Activated T-cell treated with anti-CD3 and anti-CD28 coated beads, Interleukin-2, amount 50 U/mL, for 72 hours (primary cell): ENCODE measurements around the gene SYT17. TPM values are rescaled to one million over a fixed set of nuclear protein-coding genes. Genes with fewer than 3 reads are reported as not detected.

Experiments
- ATAC-seq, 2 donors: fragments of 150-1000 bp; cut with Tn5 transposase; replicated peaks in 1 of 2; 2 replicates each; pipeline ENCODE4 v1.10.0; 2021; ENCODE audit warnings: moderate library complexity in 2 of 2, mild to moderate bottlenecking in 1 of 2
- DNase-seq, 2 donors: peaks; one replicate each; pipeline ENCODE4 v3.0.0; 2021 to 2022; ENCODE audit warnings: mixed read lengths in 1 of 2
- H3K27ac Mint-ChIP-seq: one replicate; pipeline ENCODE4 v1.8.0; 2022; ENCODE audit warnings: mild to moderate bottlenecking, moderate library complexity, mixed read lengths
- H3K27me3 Mint-ChIP-seq: one replicate; pipeline ENCODE4 v1.8.0; 2022; ENCODE audit warnings: low read depth, mixed read lengths
- H3K36me3 Mint-ChIP-seq, 2 donors: one replicate each; pipeline ENCODE4 v1.8.0; 2022; ENCODE audit warnings: mixed read lengths in 2 of 2, mild to moderate bottlenecking in 1 of 2; ENCODE audit not compliant: insufficient read depth in 2 of 2
- H3K4me1 Mint-ChIP-seq: one replicate; pipeline ENCODE4 v1.8.0; 2022; ENCODE audit warnings: low read depth, mixed read lengths
- H3K4me3 Mint-ChIP-seq, 2 donors: one replicate each; pipeline ENCODE4 v1.8.0; 2022; ENCODE audit warnings: mild to moderate bottlenecking in 2 of 2, mixed read lengths in 2 of 2, moderate library complexity in 2 of 2
- H3K9me3 Mint-ChIP-seq, 2 donors: one replicate each; pipeline ENCODE4 v1.8.0; 2022; ENCODE audit warnings: mixed read lengths in 2 of 2
- total RNA-seq, 2 donors: library from RNA; stranded (reverse); gene quantifications; one replicate each; pipeline ENCODE4 v1.2.3, GENCODE V29; 2022

SYT17 gene
- total RNA-seq, 2 donors from 2014 or later = 0.36 to 0.39 TPM

DNA sequence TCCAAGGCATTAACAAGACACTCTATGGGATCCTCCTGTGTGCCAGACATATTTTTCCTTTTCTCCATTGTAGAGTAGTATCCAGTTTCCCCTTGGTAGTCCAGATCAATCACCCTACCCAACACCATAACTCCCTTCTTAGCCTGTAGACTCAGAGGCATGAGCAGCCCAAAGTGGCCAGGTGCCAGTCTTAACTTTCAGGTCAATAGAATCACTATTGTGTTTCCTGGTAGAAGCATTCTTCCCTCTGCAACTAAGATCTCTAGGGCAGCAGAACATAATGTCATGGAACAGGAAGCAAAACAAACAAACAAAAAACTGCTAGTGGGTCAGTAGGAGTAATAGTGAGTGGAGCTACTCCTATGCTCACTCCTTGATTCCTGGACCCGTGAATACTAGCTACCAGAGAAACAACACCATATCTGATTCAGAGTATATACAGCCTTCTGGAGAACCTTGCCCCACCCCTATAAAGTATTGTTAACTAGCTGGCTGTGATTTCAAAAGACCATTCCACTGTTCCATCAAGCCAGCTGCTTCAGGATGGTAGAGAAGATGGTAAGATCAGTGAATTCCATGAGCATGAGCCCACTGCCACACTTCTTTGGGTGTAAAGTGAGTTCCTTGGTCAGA lies 106.2 kb downstream of the SYT17 start:
- H3K9me3 Mint-ChIP-seq = no peaks in the 10 kb centered on the region
- no peak overlapping the region for H3K4me3 Mint-ChIP-seq
- H3K27ac Mint-ChIP-seq = no peak overlapping the region
- no peaks in the 10 kb centered on the region for H3K36me3 Mint-ChIP-seq
- ATAC-seq = no peak
- no peaks in the 10 kb centered on the region for H3K4me1 Mint-ChIP-seq
- no peak for DNase-seq
- H3K27me3 Mint-ChIP-seq = peaks cover 5% of the 10 kb centered on the region

DNA sequence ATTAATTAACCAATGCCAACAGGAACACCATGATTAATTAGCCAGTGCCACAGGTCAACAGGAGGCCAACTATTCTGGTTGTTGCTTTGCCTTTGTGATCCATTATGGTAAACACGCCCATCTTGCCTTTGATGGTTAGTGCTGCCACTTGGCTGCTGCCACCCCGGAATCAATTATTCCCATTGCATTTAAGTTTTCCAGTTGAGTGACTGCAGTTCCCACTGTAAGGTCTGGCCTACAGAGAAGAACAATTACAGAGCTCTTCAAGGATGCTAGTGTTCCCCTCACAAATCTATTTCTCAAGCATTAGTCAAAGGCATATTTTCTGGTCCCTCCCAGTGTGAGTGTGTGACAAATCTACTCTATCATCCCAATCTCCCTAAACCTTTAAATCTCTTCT lies 110.4 kb downstream of the SYT17 start:
- no peak for ATAC-seq
- no peak for DNase-seq
- peaks cover 1% of the 10 kb centered on the region for H3K4me1 Mint-ChIP-seq
- no peak overlapping the region for H3K4me3 Mint-ChIP-seq
- H3K27me3 Mint-ChIP-seq = peaks cover 5% of the 10 kb centered on the region
- peaks cover 0 to under 1% of the 10 kb centered on the region in 2 donors for H3K9me3 Mint-ChIP-seq
- H3K36me3 Mint-ChIP-seq = peaks cover 0 to 2% of the 10 kb centered on the region in 2 donors
- H3K27ac Mint-ChIP-seq = no peak overlapping the region

DNA sequence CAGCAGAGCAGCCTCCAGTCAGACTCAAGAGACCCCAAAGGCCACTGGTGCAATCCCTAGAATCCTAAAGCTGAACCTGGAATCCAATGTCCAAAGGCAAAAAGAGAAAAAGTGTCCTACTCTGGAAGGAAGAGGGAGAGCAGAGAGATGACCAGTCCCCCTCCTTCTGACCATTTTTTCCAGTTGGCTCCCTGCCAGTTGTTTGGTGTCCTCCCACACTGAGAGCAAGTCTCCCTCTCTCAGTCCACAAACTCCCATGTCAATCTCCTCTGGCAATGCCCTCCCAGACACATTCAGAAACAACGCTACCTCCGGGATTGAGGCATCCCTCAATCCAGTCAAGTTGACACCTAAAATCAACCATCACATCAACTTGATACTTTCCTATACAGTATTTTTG lies 113.2 kb downstream of the SYT17 start:
- peaks cover 5% of the 10 kb centered on the region for H3K27me3 Mint-ChIP-seq
- H3K4me1 Mint-ChIP-seq = peaks cover 12% of the 10 kb centered on the region
- ATAC-seq (no peak), DNase-seq (no peak)
- peaks cover 1 to 2% of the 10 kb centered on the region in 2 donors for H3K36me3 Mint-ChIP-seq
- no peak overlapping the region for H3K4me3 Mint-ChIP-seq
- H3K9me3 Mint-ChIP-seq = peaks cover 0 to 4% of the 10 kb centered on the region in 2 donors
- no peak overlapping the region for H3K27ac Mint-ChIP-seq

DNA sequence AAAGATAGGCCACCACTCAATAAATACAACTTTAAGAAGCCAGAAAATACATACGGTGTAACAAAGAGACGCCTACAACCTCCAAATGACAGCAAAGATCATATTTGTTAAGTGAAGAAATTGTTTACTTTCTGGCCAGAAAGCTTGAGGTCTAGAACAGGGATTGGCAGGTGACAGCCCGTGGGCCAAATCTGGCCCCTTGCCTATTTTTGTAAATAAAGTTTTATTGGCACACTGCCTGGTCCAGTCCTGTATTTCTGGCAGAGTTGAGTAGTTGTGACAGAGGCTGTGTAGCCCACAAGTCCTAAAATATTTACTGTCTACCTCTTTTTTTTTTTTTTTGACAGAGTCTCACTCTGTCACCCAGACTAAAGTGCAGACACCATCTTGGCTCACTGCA lies 114.1 kb downstream of the SYT17 start:
- H3K36me3 Mint-ChIP-seq = peaks cover 1 to 2% of the 10 kb centered on the region in 2 donors
- ATAC-seq = no peak

DNA sequence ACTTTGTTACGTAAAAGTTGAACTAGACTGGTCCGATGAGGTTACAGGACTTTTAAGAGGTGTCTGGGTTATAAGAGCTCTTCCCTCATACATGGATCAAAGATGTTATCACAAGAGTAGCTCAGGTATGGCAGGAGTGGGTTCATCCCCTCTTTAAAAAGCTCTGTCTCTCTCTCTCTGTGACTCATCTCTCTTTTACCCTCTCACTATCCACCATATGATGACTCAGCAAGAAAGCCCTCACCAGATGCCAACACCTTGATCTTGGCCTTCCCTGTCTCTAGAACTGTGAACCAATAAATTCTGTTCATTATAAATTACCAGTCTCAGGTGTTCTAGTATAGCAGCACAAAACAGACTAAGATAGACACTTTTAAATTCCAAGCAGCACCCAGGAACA lies 115.6 kb downstream of the SYT17 start:
- Mint-ChIP-seq H3K4me1 (peaks cover 12% of the 10 kb centered on the region), H3K27ac (no peak overlapping the region), H3K36me3 (peaks cover 1 to 2% of the 10 kb centered on the region in 2 donors), H3K9me3 (peaks cover 0 to 4% of the 10 kb centered on the region in 2 donors), H3K27me3 (peaks cover 5% of the 10 kb centered on the region), H3K4me3 (no peak overlapping the region)
- ATAC-seq (no peak), DNase-seq (no peak)

More for the DNA sequence above, 114.1 kb downstream of the SYT17 start:
- H3K9me3 Mint-ChIP-seq = peaks cover 0 to 4% of the 10 kb centered on the region in 2 donors
- H3K4me1 Mint-ChIP-seq = peaks cover 12% of the 10 kb centered on the region
- H3K27me3 Mint-ChIP-seq = peaks cover 2% of the 10 kb centered on the region
- H3K4me3 Mint-ChIP-seq = no peak overlapping the region
- no peak for DNase-seq
- H3K27ac Mint-ChIP-seq = no peak overlapping the region

DNA sequence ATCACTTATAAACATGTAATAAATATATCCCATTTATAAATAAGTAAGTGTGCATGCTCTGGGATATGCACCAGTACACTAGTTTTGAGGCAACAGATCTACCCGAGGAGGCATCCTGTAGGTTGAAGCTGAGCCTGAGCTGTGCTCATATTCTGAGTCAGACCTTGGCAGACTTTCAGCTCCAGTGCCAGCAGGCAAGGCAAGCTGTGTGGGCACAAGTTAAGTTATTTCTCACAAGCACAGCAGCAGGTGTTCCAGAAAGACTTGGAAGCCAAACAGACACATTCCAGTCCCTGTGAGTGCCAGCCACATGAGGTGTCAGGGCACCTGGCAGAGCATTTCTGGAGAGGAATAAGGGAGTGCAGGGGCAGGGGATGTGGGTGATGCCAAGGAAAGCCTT lies 116.2 kb downstream of the SYT17 start:
- Mint-ChIP-seq H3K27me3 (peaks cover 5% of the 10 kb centered on the region), H3K27ac (no peak overlapping the region), H3K4me3 (no peak overlapping the region), H3K36me3 (peaks cover 1 to 2% of the 10 kb centered on the region in 2 donors), H3K9me3 (peaks cover 0 to 4% of the 10 kb centered on the region in 2 donors), H3K4me1 (peaks cover 12% of the 10 kb centered on the region)
- peak in 1 of 2 donors; percentile 72 for ATAC-seq
- DNase-seq = peak; percentile 10 to 13

DNA sequence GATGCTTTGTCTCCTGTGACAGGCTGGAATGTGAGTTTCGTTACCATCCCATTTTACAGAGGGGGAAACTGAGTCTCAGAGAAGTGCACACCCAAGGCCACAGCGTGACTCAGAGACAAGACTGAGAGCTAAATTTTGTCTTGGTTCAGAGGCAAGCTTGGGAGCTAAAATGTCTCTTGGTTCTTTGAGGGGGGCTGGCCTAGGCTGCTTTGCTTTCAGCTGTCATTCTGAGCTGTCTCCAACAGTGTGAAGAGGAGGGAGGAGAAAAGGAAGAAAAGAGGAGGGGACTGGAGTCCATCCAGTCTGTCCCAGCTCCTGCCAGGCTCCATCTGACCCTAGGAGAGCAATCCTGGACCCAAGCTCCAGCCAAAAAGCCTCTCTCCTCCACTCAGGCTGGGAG lies 117.4 kb downstream of the SYT17 start, which contains the start of gene CLEC19A:
TSS of gene CLEC19A (plus strand) at position 301 of the 400 bp plus-strand sequence. CDS start 121 bp downstream, outside the sequence.
- H3K27ac Mint-ChIP-seq = no peak within 1 kb of the TSS
- DNase-seq (no peak), ATAC-seq (no peak)

DNA sequence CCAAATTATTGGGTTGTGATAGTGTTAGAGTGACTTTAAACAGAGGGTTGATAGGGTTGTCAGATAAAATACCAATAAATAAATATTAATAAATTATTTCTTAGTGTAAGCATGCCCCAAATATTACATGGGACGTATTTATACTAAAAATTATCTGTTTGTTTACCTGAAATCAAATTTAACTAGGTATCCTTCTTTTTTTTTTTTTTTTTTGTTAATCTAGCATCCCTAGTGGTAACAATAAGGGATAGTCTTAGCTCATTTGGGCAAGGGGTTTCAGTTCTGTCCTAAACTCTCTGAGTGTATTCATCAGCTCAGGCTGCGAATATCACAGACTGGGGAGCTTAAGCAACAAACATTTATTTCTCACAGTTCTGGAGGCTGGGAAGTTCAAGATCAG lies 118.8 kb downstream of the SYT17 start:
- ATAC-seq (no peak), DNase-seq (no peak)
- Mint-ChIP-seq H3K4me1 (peaks cover 25% of the 10 kb centered on the region), H3K9me3 (peaks cover 0 to 4% of the 10 kb centered on the region in 2 donors), H3K4me3 (no peak overlapping the region), H3K36me3 (peaks cover 0 to 1% of the 10 kb centered on the region in 2 donors), H3K27me3 (peaks cover 21% of the 10 kb centered on the region), H3K27ac (no peak overlapping the region)

More for the DNA sequence above, 117.4 kb downstream of the SYT17 start, which contains the start of gene CLEC19A:
- Mint-ChIP-seq H3K4me1 (peaks cover 17% of the 10 kb centered on the region), H3K36me3 (peaks cover 0 to 1% of the 10 kb centered on the region in 2 donors), H3K9me3 (peaks cover 0 to 4% of the 10 kb centered on the region in 2 donors), H3K4me3 (no peak within 1 kb of the TSS), H3K27me3 (peaks cover 11% of the 10 kb centered on the region)

DNA sequence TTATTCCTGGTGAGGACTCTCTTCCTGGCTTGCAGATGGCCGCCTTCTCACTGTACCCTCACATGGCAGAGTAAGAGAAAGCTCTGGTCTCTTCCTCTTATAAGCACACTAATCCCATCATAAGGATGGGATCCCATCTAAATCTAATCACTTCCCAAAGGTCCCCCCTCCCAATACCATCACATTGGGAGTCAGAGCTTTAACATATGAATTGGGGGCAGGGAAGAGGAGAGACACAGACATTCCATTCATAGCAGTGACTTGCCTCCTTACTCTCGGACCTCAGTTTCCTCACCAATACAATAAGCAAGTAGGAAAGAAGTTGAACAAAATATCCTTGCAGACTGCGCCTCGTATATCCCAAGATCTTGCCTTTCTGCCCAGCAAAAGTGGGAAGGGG lies 119.2 kb downstream of the SYT17 start:
- Mint-ChIP-seq H3K4me1 (peaks cover 25% of the 10 kb centered on the region), H3K4me3 (no peak overlapping the region), H3K9me3 (peaks cover 0 to 4% of the 10 kb centered on the region in 2 donors), H3K27ac (no peak overlapping the region), H3K27me3 (peaks cover 21% of the 10 kb centered on the region), H3K36me3 (peaks cover 0 to 1% of the 10 kb centered on the region in 2 donors)
- ATAC-seq (no peak), DNase-seq (no peak)

DNA sequence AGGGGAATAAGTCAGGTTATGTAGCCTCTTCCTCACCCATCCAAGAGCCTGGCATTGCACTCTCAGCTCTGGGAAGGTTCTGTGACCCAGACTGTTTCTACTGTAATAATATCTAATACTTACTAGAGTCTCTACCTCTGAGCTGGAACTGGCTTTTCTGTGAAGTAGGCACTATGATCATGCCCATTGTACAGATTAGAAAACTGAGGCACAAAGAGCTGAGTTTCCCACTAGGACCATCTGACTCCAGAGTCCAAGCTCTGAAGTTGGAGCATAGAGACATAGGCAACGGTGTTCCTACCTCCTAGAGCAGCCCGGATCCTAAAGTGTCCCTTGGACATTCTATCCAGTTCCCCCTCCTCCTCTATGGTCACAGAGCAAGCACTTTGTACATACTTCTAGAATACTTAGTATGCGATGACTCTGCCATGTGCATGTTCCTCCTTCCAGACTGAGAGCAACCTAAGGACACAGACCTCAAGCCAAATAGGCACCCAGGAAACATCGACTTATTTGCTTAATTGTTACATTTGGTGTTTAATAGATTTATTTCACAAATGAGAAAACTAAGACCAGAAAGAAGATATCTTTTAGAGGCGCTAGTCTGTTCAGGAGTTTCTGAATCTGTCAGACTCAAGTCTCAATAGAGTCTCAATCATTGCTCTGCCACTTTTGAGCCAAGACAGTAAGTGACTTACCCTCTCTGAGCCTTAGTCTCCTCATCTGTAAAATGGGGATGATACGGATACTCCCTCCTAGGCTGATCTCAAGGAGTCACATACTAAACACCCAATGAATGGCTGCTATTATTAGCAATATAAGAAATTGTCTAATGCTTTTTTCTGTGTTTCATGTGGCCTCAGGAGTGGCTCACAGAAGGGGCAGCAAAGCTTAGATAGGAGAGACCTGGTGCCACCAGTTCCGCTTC lies 121.1 kb downstream of the SYT17 start:
- Mint-ChIP-seq H3K4me3 (no peak overlapping the region), H3K36me3 (no peaks in the 10 kb centered on the region), H3K4me1 (peaks cover 23% of the 10 kb centered on the region), H3K27ac (no peak overlapping the region), H3K9me3 (no peaks in the 10 kb centered on the region), H3K27me3 (peaks cover 30% of the 10 kb centered on the region)
- DNase-seq (no peak), ATAC-seq (no peak)

DNA sequence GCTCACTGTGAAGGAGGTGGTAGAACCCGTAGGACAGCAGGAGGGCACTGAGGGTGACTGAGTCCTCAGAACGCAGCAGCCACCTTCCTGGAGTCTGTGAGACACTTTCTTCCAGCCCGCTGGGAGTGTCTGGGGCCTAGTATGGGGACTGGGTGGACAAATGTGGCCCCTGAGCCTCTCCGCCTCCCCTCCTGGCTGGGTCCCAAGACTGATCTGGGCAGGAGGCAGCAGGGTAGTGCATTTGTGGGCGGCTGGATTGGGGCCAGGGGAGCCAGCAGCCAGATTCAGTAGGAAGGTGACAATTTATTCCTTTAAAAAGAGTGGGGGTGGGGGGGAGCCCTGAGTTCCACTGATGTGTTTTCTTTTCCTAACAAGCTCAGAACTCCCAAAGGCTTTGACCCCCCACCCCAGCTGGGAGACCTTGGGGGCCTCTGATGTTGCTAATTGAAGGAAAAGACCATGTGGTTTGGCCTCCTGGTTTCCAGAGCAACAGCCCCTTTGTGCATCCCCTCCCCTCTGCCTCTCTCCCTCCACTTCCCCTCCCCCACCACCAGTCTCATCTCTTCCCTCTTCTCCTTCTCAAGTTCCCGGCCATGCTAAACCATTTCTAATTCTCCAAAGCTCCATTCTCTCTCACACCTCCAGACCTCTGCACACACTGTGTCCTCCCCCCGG lies 121.9 kb downstream of the SYT17 start:
- Mint-ChIP-seq H3K4me3 (no peak overlapping the region), H3K36me3 (no peaks in the 10 kb centered on the region), H3K27me3 (peaks cover 30% of the 10 kb centered on the region), H3K27ac (no peak overlapping the region), H3K9me3 (no peaks in the 10 kb centered on the region), H3K4me1 (peaks cover 27% of the 10 kb centered on the region)
- DNase-seq (no peak), ATAC-seq (no peak)

DNA sequence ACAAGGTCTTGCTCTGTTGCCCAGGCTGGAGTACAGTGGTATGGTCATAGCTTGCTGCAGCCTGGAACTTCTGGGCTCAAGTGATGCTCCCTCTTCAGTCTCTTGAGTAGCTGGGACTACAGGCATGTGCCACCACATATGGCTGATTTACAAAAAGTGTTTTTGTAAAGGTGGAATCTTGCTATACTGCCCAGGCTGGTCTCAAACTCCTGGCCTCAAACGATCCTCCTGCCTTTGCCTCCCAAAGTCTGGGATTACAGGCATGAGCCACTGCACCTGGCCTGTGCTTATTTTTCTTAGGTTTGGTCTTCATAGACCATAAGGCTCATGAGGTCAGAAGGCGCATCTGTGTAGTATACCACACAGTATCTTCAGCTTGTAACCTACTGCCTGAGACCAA lies 122.8 kb downstream of the SYT17 start:
- peaks cover 30% of the 10 kb centered on the region for H3K27me3 Mint-ChIP-seq
- no peak overlapping the region for H3K27ac Mint-ChIP-seq
- ATAC-seq (no peak), DNase-seq (no peak)
- peaks cover 32% of the 10 kb centered on the region for H3K4me1 Mint-ChIP-seq
- no peak overlapping the region for H3K4me3 Mint-ChIP-seq
- no peaks in the 10 kb centered on the region for H3K9me3 Mint-ChIP-seq
- H3K36me3 Mint-ChIP-seq = no peaks in the 10 kb centered on the region

DNA sequence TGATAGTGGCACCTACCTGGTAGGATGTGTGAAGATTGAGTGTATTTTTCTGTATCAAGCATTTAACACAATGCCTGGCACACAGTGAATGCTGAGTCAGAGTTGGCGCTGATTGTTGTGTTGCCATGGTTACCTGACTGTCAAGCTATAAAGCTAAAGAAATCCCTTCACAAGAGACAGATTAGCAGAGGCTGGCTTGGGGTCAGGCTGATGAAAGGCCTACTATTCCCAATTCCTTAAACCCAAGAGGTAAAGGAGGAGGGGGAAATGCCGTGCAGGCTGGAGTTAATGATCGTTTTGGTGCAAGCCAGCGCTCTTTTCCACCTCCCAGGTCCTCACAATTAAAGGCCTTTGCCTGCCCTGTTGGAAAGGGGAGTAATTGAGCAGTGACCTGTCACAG lies 123.4 kb downstream of the SYT17 start:
- peak in 1 of 2 donors; percentile 6 for ATAC-seq
- H3K9me3 Mint-ChIP-seq = no peaks in the 10 kb centered on the region
- H3K27ac Mint-ChIP-seq = no peak overlapping the region
- H3K36me3 Mint-ChIP-seq = no peaks in the 10 kb centered on the region
- H3K27me3 Mint-ChIP-seq = peaks cover 30% of the 10 kb centered on the region
- DNase-seq = peak; percentile 5 to 8
- H3K4me1 Mint-ChIP-seq = peaks cover 32% of the 10 kb centered on the region
- no peak overlapping the region for H3K4me3 Mint-ChIP-seq
